Hindlimb muscle (tissue), 1 donor: ENCODE measurements around the gene GRPEL1. TPM values are rescaled to one million over a fixed set of nuclear protein-coding genes. Genes with fewer than 3 reads are reported as not detected.

Experiments
- DNase-seq: peaks from one replicate; pipeline ENCODE4 v3.0.0-alpha.2; 2013
- polyA plus RNA-seq: library from polyadenylated mRNA; unstranded; fragments of 120-200 nt; gene quantifications from one replicate; pipeline ENCODE4 v1.2.1, GENCODE V29; 2013; ENCODE audit not compliant: insufficient read length

The GRPEL1 gene
- polyA plus RNA-seq, 1 donor, result 25.5 TPM

GRCh38 chr4:7043284-7044136, 24.4 kb downstream of the GRPEL1 start, which contains the start of gene TADA2B:
TADA2B (plus strand) TSS chr4:7043372; CDS start chr4:7043580, 208 bp downstream.
- peak; percentile 32 for DNase-seq

DNA sequence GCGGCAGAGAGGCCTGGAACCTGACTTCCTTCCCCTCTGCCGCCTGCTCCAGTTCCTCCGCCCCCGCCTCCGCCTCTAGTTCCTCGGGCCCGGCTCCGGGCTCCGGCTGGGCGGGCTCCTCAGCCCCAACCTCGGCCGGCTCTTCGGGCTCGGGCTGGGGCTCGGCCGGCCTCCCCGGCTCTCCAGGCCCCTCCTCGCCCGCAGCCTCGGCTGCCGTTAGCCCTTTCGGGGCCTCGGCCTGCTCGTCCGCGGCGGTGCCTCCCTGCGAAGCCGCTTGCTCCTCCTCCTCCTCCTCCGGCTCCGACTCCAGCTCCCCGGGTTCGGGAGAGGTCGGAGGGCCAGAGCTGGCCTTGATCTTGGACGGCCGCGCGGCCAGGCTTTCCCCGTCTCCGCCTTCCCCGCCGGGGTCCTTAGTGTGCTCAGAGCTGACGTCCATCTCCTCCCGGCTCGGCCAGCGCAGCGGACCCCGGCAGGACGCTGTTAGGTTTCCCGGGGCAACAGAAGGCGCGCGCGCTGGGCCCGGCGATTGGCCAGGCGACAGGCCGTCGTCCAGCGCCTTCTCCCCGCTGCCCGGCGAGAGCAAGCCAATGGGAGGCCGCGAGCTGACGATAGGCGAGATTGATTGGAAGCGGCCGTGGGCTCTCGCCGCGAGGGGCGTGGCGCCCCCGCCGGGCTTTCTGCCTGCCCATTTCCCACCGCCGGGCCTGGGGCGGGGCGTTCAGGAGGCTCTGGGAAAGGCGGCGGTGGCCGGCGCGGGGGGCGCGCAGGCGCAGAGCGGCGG, 25.2 kb downstream of the GRPEL1 start:
- peak; percentile 98 for DNase-seq

GRCh38 chr4:7041801-7042502, 25.9 kb downstream of the GRPEL1 start:
- peak; percentile 15 for DNase-seq

GRCh38 chr4:7041246-7041645, 26.6 kb downstream of the GRPEL1 start:
- DNase-seq, result no peak

- DNase-seq, result no peak
These were observed 27.1 kb downstream of the GRPEL1 start for GRCh38 chr4:7040765-7041164.

DNA sequence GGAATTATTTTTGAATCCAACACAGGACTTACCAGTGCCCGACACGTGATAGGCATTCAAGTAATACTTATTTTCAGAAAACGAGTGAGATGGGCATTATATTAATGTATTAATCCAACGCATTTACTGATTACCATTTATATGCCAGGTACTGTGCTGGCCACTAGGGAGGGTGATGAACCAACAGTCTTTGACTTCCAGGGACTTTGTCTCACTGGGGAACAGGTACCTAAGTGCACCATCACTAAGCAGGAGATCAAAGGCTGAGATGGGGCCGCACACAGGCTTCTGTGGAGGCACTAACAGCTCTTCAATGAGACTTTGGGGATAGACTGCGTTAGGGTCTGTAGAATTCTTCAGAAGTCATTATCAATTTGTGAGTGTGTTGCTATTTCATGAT, 30.4 kb downstream of the GRPEL1 start:
- DNase-seq, result no peak

DNA sequence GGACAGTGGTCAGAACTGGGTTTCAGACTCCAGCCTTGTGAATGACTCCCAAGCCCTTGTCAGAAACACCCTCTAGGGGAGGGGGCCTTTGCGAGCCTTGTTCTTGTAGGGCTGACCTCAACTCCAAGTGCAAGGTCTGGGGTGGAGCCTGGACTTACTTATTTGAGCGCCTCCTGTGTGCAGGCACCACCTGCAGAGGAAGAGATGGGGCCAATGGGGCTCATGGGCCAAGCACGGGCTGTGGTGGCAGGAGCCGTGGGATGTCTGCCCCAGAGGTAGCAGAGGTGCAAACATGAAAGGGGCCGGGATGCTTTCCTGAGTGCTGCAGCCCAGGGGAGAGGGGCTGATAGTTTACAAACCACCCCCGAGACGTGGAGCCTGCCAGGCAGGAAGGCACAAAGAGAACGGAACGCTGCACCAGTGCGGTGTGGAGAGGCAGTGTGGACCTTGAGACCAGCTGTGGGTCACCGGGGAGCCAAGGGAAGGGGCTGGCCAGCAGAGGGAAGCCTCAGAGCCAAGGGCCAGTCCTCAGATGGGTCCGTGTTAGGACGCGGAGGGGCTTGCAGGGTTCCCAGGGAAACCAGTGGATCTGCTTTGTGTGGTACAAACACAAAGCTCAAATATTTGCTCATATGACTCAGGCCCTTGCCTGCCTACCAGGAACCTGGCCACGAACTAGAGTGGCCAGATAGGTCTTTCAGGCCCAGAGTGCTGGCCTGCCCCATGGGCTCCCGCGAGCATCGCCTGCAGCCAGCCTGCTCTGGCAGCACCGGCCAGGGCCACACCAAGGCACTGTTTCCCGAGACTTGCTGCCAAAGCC, 33.4 kb downstream of the GRPEL1 start:
- DNase-seq, result no peak

DNA sequence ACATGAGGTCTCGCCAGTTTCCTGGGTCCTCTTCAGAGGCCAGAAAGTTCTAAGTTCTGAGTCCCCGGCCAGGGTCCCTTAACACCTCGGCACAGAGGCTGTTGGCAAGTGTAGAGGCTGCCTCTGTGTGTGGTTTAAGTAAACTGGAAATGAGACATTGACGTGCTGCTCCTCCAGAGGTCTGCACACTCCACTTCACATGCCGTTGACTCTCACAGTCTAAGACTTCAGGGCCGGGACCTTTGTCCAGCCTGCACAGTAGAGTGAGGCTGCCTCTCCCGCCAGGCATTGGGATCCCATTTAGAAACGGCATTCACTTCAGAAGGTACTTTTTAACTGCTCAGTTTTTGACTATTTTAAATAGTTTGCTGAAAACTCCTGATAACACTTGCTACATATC, 35.3 kb downstream of the GRPEL1 start:
- no peak for DNase-seq

DNA sequence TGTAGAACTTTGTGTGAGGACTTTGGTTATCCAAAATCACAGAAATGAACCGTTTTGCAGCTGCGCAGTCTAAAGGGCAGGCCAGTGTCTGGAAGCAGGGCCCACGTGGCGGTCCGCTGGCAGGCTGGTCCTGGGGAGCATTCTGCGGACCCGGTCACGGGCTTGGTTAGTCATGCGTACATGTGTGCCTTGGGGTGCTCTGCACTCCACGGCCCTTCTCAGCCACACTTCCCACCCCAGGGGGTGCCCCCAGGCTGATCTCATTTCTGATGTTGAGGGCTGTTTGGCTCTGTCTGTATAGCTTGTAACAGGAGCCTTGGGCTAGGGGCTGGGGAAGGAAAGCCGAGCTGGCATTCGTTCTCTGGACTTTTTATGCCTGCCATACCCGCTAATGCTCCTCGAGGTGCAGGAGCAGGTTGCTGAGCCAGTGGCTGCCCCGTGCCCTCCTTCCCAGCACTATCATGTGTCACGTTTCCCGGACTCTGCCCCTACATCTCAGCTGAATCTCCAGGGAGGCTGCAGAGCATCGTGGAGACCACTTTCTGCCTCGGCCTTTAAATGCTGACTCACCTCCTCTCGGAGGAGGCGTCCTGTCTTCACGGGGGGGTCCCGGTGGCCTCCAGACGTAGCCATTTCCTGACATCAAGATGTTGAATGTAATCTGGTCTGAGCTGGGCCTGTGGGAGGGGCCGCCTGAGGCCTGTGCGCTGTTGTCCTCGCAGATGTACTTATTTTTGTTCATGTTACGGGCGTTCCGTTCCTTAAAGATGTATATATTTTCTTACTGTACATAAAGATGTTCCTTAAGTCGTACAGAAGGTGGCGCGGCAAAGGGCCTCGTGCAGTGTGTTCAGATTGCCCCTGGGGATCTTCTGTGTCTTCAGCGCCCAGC, 36.1 kb downstream of the GRPEL1 start:
- no peak for DNase-seq

GRCh38 chr4:7030856-7031255, 37.0 kb downstream of the GRPEL1 start:
- no peak for DNase-seq

DNA sequence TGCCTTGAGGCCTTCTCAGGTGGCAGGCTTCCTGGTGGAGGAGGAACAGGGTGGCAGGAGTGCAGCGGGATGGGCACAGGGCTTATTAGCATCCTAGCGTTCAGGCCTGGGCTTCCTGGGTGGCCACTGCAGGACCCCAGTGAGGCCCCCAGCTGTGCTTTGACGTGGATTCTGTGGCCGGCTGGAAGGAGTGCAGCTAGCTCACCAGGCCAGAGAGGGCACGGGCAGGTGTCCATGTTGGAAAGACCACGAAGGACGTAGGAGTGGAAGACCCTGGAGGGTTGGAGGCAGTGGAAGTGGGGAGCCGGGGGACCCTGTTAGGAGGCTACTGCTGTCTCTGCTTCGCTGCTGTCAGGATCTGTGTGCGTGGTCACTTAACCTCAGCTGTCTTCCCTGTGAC, 37.9 kb downstream of the GRPEL1 start:
- DNase-seq, result no peak

GRCh38 chr4:7029212-7029611, 38.7 kb downstream of the GRPEL1 start:
- DNase-seq, result no peak

DNA sequence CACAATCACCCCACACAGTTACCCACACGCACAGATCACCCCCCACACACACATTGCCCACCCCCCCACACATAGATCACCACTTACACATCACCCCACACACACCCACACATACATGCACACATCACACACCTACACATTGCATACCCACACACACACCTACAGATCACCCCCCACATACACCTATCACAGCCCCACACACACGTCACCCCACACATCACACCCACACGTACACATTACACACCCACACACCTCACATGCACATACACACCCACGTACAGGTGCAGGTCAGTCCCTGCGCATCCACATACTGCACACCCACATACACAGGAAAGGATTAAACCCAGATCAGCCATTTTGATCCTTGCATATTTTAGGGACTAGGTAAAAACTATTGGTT, 40.0 kb downstream of the GRPEL1 start:
- DNase-seq, result no peak

- DNase-seq, result no peak
These were observed 40.6 kb downstream of the GRPEL1 start for GRCh38 chr4:7027284-7027683.

DNA sequence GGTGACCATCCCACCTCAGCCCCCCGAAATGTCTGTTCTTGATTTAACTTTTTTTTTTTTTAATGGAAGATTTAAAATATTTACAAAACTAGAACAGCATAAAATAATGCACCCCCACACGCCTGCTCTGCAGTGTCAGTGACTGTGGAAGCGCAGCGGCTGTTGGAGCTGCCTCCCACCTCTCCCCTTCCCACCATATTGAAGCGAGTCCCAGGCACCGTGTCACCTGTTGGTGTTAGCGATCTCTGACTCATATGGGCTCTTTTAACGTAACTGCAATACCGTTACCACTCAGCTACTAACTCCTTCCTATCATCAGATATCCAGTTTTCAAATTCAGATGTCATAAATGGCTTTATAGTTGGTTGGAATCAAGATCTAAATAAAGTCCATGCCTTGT, 41.8 kb downstream of the GRPEL1 start:
- DNase-seq, result no peak

GRCh38 chr4:7025040-7025602, 42.7 kb downstream of the GRPEL1 start:
- no peak for DNase-seq

DNA sequence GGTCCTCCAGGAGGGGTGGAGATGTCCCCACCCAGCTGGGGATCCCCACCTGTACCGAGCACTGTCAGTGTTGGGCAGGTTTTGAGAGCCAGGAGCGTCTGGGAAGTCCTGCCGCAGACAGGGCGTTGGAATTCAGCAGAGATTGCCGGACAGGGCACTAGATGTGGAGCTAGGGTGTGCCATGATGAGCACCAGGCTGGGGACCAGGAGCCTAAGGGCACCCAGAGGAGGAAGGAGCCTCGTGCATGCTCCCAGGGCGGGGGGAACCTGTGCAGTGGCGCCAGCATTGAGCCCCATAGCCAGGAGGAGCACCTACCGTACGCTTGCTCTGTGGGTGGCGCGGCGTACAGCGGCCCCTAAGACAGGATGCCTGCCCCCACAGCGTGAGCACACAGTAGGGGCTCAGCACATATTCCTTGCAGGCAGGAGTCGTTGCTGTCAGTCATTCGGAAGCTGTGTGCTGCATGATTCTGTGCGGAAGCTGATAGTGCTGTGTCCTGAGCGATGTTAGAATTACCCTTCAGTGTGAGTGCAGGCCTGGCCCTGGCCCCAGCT, 43.5 kb downstream of the GRPEL1 start:
- no peak for DNase-seq

- no peak for DNase-seq
These were observed 44.0 kb downstream of the GRPEL1 start for GRCh38 chr4:7023901-7024300.

GRCh38 chr4:7023486-7023885, 44.4 kb downstream of the GRPEL1 start:
- DNase-seq, result no peak

DNA sequence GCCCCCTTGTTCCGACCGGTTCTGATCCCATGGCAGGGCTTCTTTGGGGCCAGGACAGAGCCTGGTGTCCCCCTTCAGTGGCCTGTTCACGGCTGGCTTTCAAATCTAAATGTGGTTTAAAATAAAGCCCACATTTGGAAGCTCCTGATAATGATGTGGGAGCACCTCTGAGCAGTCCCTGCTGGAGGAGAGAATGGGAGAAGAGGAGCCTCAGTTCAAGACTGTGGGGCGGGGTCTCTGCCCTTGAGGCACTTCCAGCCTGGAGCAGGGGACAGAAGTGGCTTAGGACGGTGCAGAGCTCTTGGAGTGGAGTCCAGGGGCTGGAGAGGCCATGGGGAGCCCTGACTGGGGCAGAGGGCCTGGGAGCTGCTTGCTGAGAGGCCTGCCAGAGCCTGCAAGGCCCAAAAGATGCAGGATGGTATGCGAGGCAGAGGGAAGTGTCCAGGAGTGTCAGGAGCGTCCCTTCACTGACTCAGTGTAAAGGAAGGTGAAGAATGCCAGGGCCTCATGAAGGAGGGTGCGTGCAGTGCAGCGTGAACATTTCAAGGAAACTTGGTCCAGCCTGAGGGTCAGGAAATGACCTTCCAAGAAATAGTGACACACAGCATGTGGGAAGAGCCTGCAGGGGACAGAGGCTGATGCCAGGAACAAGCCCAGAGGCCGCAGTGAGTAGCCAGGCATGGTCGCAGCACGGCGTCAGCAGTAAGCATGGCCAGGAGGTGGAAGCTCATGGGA, 45.8 kb downstream of the GRPEL1 start:
- no peak for DNase-seq
